ENCODE data around the gene APEH.

GRCh38 chr3:49724586-49724985 lies 50.4 kb downstream of the APEH start:
- TF ChIP-seq RELA (IDR thresholded peaks at IDR 0.05; ENCODE audit: borderline replicate concordance, partially characterized antibody) (no peak), CTCF (IDR thresholded peaks at IDR 0.05 in 2 of 3, conservative IDR thresholded peaks at IDR 0.05 in 1 of 3; ENCODE audit: control insufficient read depth in 2 of 3, extremely low read depth in 1 of 3, insufficient read depth in 1 of 3, low read depth in 3 of 3, low read length in 3 of 3) (no peak)

Measured in GM12878 (cell line).